Measurements from ENCODE around the gene RUSC1. TPM values are rescaled to one million over a fixed set of nuclear protein-coding genes. Genes with fewer than 3 reads are reported as not detected.

The RUSC1 gene
- total RNA-seq, 1 experiment from 2014 or later = 66.9 TPM

- Mint-ChIP-seq H3K27ac (no peak overlapping the region), H3K4me1 (peaks cover 18% of the 10 kb centered on the region in 2 experiments), H3K9me3 (no peaks in the 10 kb centered on the region), H3K27me3 (ENCODE audit: low read depth) (no peaks in the 10 kb centered on the region; the same call in 1 of the 2 replicates), H3K4me3 (no peak overlapping the region), H3K36me3 (ENCODE audit: insufficient read depth in 1 of 3, low read depth in 3 of 3) (peaks cover 15 to 50% (median 48%) of the 10 kb centered on the region in 3 experiments; a peak in 6 of 7 replicates)
- Histone ChIP-seq H3K79me2 (ENCODE audit: insufficient read depth, low read length) (no peaks in the 10 kb centered on the region), H3K27me3 (ENCODE audit: insufficient read depth, low read length) (no peaks in the 10 kb centered on the region), H3K27ac (ENCODE audit: insufficient read length, low read depth, low read length) (no peak overlapping the region), H3K4me2 (ENCODE audit: insufficient read depth, insufficient read length, low read length) (no peak overlapping the region), H2AK5ac (ENCODE audit: insufficient read length, low read length) (no peak overlapping the region), H4K91ac (ENCODE audit: insufficient read length, low read depth, low read length) (no peak overlapping the region), H2AFZ (ENCODE audit: low read length) (no peak overlapping the region), H3K23ac (ENCODE audit: insufficient read length, low read depth, low read length) (no peak overlapping the region), H3K4ac (ENCODE audit: low read depth, low read length) (no peak overlapping the region), H3K79me1 (ENCODE audit: insufficient read depth, low read depth, low read length, poor library complexity, severe bottlenecking) (no peaks in the 10 kb centered on the region), H3T11ph (ENCODE audit: low read length) (no peak overlapping the region), H3K9ac (ENCODE audit: extremely low read depth, insufficient read length, low read length) (no peak overlapping the region), H2BK12ac (ENCODE audit: insufficient read length, low read depth, low read length) (no peak overlapping the region), H2BK15ac (ENCODE audit: low read depth, low read length) (no peak overlapping the region), H3K18ac (ENCODE audit: insufficient read length, low read depth, low read length) (no peak overlapping the region), H4K5ac (ENCODE audit: insufficient read length, low read depth, low read length) (no peak overlapping the region), H3K9me3 (ENCODE audit: control insufficient read depth, low read depth, low read length) (no peaks in the 10 kb centered on the region), H2BK120ac (ENCODE audit: low read depth, low read length, poor library complexity, severe bottlenecking) (no peak overlapping the region), H3K56ac (ENCODE audit: insufficient read length, low read depth, low read length) (no peak overlapping the region), H4K20me1 (ENCODE audit: control insufficient read depth, insufficient read depth, insufficient read length) (no peaks in the 10 kb centered on the region), H3K23me2 (ENCODE audit: insufficient read length, low read depth, low read length, poor library complexity, severe bottlenecking) (peaks cover 24% of the 10 kb centered on the region), H4K8ac (replicated peaks; ENCODE audit: insufficient read length, low read depth, low read length) (no peak overlapping the region), H3K14ac (ENCODE audit: insufficient read depth, low read length) (no peak overlapping the region; the same call in 1 of the 2 replicates), H2BK20ac (ENCODE audit: low read depth, low read length, poor library complexity, severe bottlenecking) (no peak overlapping the region), H2BK5ac (ENCODE audit: insufficient read length, low read length) (no peak overlapping the region), H3K4me1 (ENCODE audit: insufficient read depth, low read length) (peaks cover 2% of the 10 kb centered on the region; the same call in 1 of the 2 replicates)
- no CpG with 5 or more reads among the region's 7 CpGs for WGBS (ENCODE audit: extremely low coverage, insufficient read length, low lambda C conversion rate)
- no peak for DNase-seq
- TF ChIP-seq CTCF (conservative IDR thresholded peaks at IDR 0.05) = no peak
These were observed 5.9 kb downstream of the RUSC1 start for GRCh38 chr1:155326631-155327037.
